ENCODE results near the gene ATCAY. TPM values are rescaled to one million over a fixed set of nuclear protein-coding genes. Genes with fewer than 3 reads are reported as not detected.
"Not testable (repeated sequence)": the region's sequence is repeated elsewhere in the genome, so short reads cannot be mapped to it uniquely, and the experiment has no call there.

Gene ATCAY
- total RNA-seq, 4 donors from 2014 or later, result not detected

DNA sequence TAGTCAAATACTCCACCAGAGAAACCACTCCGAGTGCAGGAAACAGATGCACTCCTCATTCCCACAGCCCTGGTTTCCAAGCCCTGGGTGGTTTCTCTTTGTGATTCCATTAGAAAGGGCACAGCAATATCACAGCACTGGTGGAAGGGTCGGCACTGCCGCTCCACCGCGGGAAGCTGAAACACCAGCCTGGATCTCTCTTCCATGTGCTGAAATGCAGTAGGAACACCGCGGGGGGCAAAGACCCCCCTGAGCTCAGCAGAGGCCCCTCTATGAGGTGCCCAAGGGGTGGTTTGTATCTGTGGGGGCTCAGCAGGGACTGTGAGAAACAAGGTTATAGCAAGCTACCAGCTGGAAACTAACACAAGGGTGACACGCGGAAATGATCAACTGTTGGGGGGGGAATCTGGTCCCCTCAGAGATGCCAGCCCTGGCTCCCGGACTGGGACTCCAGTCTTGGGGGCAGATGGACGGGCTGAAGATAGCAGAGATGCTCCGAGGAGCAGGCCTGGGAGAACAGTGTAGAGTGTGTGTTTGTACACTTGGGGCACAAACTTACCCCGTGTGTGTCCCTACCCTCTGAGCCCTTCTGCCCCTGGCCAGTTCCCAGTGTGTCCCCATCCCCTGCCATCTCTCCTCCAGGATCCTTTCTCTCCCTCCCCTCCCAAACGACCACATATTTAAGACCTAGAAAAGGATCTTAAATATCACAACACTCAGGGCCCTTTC lies 13.4 kb upstream of the ATCAY start:
- ATAC-seq (ENCODE audit: low FRiP score), result no peak
- DNase-seq (ENCODE audit: low spot score), result no peak
- TF ChIP-seq, protein P1, sequence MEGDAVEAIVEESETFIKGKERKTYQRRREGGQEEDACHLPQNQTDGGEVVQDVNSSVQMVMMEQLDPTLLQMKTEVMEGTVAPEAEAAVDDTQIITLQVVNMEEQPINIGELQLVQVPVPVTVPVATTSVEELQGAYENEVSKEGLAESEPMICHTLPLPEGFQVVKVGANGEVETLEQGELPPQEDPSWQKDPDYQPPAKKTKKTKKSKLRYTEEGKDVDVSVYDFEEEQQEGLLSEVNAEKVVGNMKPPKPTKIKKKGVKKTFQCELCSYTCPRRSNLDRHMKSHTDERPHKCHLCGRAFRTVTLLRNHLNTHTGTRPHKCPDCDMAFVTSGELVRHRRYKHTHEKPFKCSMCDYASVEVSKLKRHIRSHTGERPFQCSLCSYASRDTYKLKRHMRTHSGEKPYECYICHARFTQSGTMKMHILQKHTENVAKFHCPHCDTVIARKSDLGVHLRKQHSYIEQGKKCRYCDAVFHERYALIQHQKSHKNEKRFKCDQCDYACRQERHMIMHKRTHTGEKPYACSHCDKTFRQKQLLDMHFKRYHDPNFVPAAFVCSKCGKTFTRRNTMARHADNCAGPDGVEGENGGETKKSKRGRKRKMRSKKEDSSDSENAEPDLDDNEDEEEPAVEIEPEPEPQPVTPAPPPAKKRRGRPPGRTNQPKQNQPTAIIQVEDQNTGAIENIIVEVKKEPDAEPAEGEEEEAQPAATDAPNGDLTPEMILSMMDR (IDR thresholded peaks at IDR 0.05), result no peak

DNA sequence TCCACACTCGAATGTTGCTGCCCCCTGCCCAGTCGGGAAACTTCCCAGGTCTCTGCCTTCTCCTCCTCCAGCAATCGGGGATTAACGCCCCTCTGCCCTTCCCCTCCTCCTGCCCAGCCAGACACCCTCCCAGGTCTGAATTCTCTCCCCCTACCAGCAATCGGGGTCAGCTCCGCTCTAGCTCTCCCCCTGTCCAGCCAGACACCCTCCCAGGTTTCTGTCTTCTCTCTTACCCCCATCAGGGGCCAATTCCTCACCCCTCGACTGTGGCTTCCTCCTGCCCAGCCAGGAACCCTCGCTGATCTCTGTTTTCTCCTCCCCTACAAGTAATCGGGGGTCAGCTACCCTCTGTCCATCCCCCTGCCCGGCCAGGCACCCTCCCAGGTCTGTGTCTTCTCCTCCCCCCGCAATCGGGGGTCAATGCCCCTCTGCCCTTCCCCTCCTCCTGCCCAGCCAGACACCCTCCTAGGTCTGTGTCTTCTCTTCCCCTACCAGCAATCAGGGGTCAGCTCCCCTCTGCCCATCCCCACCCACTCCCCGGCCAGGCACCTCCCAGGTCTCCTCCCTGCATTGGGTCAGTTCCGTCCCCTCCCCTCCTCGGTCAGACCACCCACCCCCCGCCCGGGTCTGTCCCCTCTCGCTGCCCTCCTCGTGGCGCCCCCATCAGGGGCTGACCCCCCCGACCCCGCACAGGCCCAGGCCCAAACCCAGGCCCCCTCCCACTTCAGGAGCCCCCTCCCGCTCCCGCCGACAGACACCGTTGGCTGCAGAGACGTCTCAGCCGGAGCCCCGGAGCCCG lies 12.3 kb upstream of the ATCAY start:
- TF ChIP-seq, protein P1 (IDR thresholded peaks at IDR 0.05), result no peak
- ATAC-seq (ENCODE audit: low FRiP score), result no peak

DNA sequence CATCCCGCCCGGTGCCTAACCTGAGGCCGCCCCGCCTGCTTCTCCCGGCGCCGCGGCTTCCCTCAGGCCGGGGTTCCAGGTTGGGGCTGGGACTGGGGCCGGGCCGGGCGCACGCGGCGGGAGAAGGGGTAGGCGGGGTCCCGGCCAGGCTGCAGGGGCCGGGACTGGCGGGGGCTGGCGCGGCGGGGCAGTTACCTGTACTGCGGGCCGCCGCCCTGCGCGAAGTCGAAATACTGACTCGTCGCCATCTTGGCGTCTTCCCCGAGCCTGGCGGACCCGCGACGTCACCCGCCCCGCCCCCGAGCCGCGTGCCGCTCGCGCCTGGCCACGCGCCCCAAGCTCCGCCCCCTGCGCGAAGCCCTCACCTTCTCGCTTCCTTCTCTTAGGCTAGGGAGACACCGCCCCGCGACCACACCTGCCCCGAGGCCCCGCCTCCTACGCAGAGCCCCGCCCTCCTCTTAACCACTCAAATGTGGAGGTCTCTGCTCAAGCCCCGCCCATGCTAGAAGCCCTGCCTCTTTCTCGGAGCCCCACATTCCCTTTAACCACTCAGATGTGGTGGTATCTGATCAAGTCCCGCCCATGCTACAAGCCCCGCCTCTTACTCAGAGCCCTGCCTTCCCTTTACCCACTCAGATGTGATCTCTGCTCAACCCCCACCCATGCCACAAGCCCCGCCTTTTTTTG lies 11.6 kb upstream of the ATCAY start, which contains the start of gene ZFR2:
Gene ZFR2 (minus strand): TSS at position 269 of the 687 bp plus-strand sequence. CDS start 21 bp downstream, at position 248.
- TF ChIP-seq, protein P1 (IDR thresholded peaks at IDR 0.05), result no peak
- DNase-seq (ENCODE audit: low spot score), result no peak
- no peak for ATAC-seq (ENCODE audit: low FRiP score)

More for the DNA sequence above, 12.3 kb upstream of the ATCAY start:
- no peak for DNase-seq (ENCODE audit: low spot score)

DNA sequence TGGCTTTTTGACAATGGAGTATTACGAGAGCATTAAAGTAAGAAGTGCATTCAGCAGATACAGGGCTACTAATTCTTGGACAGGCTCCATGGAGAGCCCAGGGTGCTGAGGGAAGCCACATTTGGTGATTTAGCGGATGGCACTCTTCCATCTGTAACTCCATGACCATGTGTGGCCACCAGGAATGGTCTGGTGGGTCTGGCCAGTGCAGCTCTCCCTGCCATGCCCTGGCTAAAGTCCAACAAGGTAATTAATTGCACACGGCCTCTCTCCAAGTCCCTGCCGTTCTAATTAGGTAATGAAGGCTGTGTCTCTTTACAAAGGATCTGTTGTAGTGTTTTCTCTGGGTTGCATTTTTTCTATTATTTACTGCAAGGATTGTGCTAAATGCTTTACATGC lies 7.3 kb upstream of the ATCAY start:
- DNase-seq (ENCODE audit: low spot score), result no peak
- ATAC-seq (ENCODE audit: low FRiP score), result no peak
- TF ChIP-seq, protein P1 (IDR thresholded peaks at IDR 0.05), result no peak

DNA sequence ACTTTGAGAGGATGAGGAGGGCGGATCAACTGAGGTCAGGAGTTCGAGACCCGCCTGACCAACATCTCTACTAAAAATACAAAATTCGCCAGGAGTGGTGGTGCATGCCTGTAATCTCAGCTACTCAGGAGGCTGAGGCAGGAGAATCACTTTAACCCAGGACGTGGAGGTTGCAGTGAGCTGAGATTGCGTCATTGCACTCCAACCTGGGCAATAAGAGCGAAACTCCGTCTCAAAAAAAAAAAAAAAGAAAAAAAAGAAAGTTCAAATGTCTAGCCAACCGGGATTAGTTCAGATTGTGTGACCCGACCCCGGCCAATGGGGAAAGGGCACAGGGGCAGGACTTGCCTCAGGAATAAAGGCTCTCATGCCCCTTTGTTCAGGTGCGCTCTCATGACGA lies 5.8 kb upstream of the ATCAY start:
- not testable (repeated sequence) for DNase-seq (ENCODE audit: low spot score); ATAC-seq (ENCODE audit: low FRiP score)

DNA sequence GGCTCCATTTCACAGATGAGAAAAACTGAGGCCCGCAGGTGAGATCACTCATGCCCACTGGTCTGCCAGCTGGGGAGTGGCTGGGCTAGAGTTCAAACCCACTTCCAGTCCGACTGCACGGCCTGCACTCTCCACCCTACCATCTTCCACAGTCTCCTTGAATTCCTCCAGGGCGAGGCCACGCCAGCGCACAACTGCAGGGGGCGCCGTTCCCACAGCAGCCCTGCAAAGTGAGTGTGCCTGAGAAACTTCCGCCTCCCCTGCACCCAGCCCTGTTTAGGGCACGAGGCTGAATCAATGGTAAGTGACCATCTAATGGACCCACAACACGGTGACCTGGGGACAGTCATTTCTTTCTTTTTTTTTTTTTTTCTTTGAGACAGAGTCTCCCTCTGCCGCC lies 829 bp upstream of the ATCAY start:
- no peak for DNase-seq (ENCODE audit: low spot score)
- no peak for ATAC-seq (ENCODE audit: low FRiP score)
- TF ChIP-seq, protein P1 (IDR thresholded peaks at IDR 0.05), result no peak

Measured in omental fat pad (tissue), 4 donors.